ENCODE measurements around the gene ACOT7. TPM values are rescaled to one million over a fixed set of nuclear protein-coding genes. Genes with fewer than 3 reads are reported as not detected.

ACOT7 gene
- total RNA-seq, 1 experiment from 2014 or later: 76.3 TPM

DNA sequence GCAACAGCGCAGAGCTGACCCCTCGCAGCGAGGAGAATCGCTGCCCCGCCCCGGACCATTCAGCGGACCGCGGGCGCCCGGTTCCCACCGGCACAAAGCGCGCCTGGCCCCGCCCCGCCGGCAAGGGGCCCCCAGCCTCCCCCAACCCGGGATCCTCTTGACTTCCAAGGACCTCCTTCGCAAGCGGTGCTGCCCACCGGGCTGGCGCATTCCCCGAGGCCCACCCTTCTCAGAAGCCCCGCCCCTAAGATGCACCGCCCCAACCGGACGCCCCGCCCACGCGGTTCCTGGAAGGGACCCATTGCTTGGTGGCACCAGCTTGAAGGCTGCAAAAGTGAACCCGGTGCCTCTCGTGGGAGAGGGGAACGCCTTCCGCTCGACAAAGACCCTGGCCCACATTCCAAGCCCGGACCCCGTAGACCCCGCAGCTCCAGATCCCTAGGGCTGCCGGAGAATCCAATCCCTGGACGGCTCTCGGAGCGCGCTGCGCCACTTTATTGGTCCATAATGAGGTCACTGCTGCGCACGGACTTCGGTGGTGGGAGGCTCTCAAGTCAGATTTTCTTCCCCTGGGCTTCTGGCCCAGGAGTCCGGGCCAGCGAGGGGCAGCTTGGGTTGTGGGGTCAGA, 147.6 kb downstream of the ACOT7 start:
- H3K27me3 ChIP-seq (ENCODE audit: control insufficient read depth, insufficient read depth, low read length): peaks cover 67% of the 10 kb centered on the region
- H3K4me3 ChIP-seq (ENCODE audit: insufficient read depth, low read depth, low read length): peak overlapping the region; percentile 78

DNA sequence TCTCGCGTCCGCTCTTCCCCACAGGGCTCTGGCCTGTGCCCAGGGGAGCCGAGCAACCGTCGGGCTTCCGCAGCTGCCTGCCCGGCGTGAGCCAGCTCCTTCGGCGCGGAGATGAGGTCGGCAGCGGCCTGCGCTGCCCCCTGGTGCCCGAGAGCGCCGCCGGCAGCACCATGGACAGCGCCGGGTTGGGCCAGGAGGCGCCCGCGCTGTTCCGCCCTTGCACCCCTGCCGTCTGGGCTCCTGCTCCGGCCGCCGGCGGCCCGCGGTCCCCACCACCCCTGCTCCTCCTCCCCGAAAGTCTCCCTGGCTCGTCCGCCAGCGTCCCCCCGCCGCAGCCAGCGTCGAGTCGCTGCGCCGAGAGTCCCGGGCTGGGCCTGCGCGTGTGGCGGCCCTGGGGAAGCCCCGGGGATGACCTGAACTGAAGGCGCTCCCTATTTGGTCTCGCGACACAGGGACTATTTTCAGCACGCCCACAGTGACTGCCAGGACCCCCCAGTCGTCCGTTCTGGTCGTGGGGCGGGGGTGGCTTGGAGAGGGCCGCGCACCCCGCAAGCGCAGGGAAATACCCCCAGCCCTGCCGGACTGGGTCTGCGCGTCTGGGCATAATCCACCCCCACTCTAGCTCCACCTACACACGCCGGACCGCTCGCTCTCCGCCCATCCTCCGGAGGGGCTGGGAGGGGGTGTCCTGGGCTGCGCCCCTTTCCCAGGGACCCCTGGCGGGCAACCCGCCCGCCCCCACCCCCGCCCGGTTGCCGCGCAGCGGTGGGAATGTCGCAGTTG, 148.3 kb downstream of the ACOT7 start:
- Histone ChIP-seq H3K27me3 (ENCODE audit: control insufficient read depth, insufficient read depth, low read length) (peaks cover 61% of the 10 kb centered on the region), H3K4me3 (ENCODE audit: insufficient read depth, low read depth, low read length) (peak overlapping the region; percentile 78), H3K36me3 (replicated peaks; ENCODE audit: control insufficient read depth, insufficient read depth, low read length) (no peaks in the 10 kb centered on the region)
- DNase-seq: peak; percentile 94

More for the DNA sequence above, 147.6 kb downstream of the ACOT7 start:
- peak; percentile 99 for DNase-seq
- H3K36me3 ChIP-seq (replicated peaks; ENCODE audit: control insufficient read depth, insufficient read depth, low read length): no peaks in the 10 kb centered on the region

DNA sequence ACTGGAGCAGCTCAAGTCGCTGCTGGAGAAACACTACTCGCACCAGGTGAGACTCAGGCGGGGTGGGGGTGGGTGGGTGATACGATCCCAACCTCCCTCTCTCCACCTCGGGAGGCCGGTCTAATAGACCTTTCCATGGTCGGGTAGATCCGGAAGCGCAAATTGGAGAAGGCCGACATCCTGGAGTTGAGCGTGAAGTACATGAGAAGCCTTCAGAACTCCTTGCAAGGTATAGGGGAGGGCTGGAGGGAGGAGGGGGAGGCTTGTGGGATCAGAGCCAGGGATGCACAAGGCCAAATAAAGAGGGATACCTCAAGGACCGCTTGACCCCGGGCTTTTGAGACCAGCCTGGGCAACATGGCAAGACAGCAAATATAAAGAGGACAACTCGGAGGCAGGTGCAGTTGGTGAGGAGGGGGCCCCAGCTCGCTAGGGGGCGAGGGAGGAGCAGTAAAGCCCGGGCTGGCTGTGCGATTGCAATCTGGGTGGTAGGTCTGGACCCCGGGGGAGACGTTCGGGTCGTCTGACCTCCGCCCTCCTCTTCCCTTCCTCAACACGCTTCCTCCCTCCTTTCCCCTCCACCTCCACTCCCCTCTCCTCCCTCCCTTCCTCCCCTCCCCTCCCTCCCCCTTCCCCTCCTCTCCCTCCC, 149.0 kb downstream of the ACOT7 start:
- H3K36me3 ChIP-seq (replicated peaks; ENCODE audit: control insufficient read depth, insufficient read depth, low read length): no peaks in the 10 kb centered on the region
- no peak for DNase-seq
- H3K4me3 ChIP-seq (ENCODE audit: insufficient read depth, low read depth, low read length): peak overlapping the region; percentile 78
- peaks cover 55% of the 10 kb centered on the region for H3K27me3 ChIP-seq (ENCODE audit: control insufficient read depth, insufficient read depth, low read length)

DNA sequence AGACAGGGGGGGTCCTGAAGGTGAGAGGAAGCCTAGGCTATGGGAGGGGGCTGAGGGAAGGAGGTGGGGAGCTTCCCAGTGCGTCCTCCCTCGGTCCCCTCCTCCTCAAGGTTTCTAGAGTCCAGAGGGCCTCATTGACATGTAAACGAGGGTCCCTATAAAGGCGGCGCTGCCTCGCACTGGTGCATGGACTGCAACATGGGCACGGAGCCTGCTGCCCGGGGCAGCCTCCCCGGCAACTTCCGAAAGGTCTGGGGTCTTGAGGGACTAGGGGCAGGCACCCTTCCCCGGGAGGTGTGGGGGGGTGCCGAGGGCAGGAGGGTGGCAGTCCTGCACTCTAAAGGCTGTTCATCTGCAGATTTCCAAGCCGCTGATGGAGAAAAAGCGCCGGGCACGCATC, 149.6 kb downstream of the ACOT7 start, which contains the start of gene HES3:
TSS of gene HES3 (plus strand) at position 187 of the 400 bp plus-strand sequence. CDS start at position 374, 187 bp downstream.
- H3K36me3 ChIP-seq (replicated peaks; ENCODE audit: control insufficient read depth, insufficient read depth, low read length): no peaks in the 10 kb centered on the region
- peak within 1 kb of the TSS; percentile 78 for H3K4me3 ChIP-seq (ENCODE audit: insufficient read depth, low read depth, low read length)
- peaks cover 51% of the 10 kb centered on the region for H3K27me3 ChIP-seq (ENCODE audit: control insufficient read depth, insufficient read depth, low read length)
- DNase-seq: peak; percentile 86

DNA sequence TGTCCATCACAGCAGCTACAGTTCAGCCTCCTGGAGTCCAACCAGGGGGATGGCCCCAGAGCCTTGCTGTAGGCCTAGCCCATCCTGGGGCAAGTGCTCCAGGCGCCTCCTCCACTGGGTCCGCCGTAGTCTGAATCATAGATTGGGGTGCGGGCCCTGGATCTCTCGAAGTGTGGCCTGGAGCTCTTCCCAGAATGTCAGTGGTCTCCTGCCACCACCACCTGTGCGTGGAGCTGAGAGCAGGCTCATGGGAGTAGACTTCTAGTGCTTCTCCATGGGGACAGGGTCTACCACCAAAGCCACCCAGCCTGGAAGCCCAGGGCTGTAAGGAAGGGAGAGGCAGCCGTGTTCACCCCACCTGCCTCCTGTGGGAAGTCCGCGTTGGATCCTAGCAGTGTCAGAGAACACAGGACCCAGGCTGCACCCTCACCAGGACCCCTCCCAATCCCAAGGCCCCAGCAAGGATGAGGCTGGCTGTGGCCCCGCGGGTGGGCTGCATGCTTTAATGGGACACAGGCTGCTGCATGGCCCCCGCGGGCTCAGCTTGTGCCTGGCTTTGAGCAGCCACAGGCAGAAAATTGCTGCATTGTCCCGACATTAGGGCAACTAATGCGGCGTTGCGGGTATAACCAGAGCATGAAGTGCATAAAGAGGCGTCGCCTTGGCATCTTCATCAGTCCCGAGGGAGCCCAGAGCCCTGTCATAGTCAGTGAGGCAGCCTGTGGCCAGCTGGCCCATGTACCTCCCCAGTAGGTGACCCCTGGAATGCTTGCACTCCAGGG, 150.3 kb downstream of the ACOT7 start:
- Histone ChIP-seq H3K27me3 (ENCODE audit: control insufficient read depth, insufficient read depth, low read length) (peaks cover 44% of the 10 kb centered on the region), H3K4me3 (ENCODE audit: insufficient read depth, low read depth, low read length) (peak overlapping the region; percentile 38), H3K36me3 (replicated peaks; ENCODE audit: control insufficient read depth, insufficient read depth, low read length) (no peaks in the 10 kb centered on the region)
- no peak for DNase-seq

DNA sequence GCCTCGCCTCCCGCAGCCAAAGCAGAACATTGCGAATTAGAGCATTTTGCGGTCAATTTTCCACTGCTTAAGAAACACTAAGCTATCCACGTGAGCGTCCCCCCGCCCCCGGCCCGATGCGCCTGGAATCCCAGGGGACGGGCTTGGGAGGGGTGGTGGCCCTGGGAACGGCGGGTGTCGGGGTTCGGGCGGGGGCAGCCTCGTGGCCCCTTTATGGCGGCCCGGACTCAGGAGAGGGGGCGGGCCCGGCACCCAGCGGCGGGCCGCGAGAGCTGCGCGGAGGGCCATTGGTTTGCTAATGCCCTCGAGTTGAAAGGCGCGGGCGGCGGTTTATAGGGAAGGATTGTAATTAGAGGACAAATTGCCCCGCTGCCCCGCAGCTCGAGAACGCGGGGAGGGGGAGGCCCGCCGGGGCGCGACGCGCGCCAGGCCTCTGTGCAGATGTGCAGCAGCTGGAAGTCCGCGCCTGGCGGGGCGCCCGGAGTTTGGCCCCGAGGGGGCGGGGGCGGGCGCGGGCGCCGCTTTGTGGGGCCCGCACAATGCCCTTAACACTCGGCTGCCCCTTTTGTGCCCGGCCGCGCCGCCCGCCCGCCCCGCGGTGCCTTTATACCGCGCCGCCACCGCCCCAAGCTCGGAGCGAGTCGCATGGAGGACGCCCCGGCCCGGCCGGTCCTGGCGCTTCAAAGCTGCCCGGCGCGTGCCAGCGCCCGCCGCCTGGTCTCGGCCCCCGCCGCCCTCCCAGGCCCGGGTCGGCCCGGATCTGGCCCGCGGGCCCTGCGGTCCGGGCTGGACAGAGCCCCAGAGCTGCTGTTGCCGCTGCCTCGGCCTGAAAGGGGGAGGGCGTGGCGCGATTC, 151.5 kb downstream of the ACOT7 start:
- peak overlapping the region; percentile 38 for H3K4me3 ChIP-seq (ENCODE audit: insufficient read depth, low read depth, low read length)

DNA sequence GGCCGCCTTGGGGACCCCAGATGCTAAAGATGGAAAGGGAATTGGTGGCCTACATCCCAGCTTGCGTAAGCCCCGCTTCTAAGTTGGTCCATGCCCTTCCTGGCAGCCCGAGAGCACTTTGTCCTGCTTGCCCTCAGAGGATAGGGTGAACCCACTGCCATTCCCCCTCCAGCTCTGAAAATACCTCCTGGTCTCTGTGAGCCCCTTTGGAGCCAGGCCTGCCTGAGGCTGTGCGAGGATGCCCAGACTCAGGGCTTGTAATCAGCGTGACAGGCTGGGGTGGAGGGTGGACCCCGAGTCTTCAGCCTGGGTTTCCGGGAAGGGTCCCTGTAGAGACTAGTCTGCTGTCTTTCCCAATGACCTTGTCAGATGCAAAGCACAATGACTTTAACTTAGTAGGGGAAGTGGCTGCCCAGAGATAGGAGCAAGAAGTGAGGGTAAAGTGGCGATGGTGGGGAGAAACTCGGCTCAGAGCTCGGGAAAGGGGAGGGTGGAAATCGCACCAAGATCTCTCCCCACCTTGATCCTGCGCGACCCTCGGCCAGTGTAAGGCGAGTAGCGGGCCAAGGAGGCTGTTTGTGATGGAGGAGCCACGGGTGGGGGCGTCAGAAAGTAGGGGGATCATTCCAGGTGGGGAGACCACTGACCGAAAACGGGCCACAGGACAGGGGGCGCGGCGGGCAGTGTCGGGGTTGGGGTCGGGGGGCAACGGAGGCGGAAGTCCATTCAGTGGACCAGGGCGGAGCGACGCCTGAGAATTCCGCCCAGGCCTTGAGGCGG, 152.3 kb downstream of the ACOT7 start:
- Histone ChIP-seq H3K4me3 (ENCODE audit: insufficient read depth, low read depth, low read length) (no peak overlapping the region), H3K36me3 (replicated peaks; ENCODE audit: control insufficient read depth, insufficient read depth, low read length) (no peaks in the 10 kb centered on the region), H3K27me3 (ENCODE audit: control insufficient read depth, insufficient read depth, low read length) (peaks cover 34% of the 10 kb centered on the region)
- DNase-seq: no peak

More for the DNA sequence above, 151.5 kb downstream of the ACOT7 start:
- Histone ChIP-seq H3K27me3 (ENCODE audit: control insufficient read depth, insufficient read depth, low read length) (peaks cover 38% of the 10 kb centered on the region), H3K36me3 (replicated peaks; ENCODE audit: control insufficient read depth, insufficient read depth, low read length) (no peaks in the 10 kb centered on the region)
- DNase-seq: peak; percentile 94

DNA sequence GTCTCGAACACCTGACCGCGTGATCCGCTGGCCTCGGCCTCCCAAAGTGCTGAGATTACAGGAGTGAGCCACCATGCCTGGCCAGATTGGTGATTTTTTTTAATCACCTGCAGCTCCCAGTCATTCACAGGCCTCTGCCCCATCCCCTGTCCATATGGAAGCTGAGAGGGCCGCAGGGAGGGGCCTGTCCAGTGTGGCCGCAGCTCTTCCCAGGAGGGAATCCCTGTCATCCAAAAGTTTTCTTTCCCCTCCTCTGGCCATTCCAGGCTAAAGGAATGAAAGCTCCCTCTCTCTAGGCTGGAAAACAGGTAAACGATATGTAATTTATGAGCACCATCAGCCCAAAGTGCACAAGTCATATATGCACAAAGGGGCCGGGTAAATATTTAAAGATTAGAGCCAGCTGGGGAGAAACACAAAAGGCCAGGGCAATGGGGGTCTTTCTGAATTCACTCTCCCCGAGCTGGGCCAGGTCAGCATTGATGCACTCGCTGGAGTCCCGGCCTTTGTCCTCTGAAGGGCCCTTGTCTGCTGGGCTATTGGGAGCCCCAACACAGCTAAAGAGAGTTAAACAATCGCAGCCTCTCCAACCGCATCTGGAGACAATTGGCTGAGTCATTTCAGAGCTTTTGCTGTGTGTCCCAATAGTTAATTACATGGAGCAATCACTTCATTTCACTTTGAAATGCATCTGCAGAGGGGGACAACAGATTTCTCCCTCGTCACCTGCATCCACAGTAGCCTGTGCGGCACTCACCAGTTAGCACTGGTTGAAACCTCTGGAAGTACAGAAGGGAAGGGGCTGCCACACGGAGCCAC, 153.4 kb downstream of the ACOT7 start:
- DNase-seq: no peak
- H3K27me3 ChIP-seq (ENCODE audit: control insufficient read depth, insufficient read depth, low read length): peaks cover 31% of the 10 kb centered on the region
- H3K4me3 ChIP-seq (ENCODE audit: insufficient read depth, low read depth, low read length): no peak overlapping the region

DNA sequence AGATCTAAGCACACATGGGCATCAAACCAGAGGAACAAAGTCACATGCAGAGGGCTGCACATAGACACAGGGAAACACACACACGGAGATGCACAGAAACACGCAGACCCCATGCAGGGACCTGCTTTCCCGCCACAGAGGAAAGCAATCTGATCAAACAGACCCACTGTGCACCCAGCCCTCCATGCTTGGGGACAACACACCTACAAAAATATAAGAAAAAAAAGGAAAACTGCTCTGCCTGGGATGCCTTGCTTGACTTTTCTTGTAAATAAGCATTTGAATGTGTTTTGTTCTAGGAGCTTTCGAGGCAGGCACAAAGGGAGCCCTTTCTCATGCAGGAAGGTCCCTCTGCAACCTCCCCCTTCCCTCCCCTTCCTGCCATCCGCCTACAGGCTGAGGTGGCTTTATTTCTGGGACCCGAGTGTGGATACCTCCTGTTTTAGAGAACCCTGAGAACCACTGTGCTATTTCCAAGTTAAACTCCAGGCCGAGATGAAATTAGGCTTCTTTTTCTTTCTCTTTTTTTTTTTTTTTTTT, 154.3 kb downstream of the ACOT7 start:
- peaks cover 26% of the 10 kb centered on the region for H3K27me3 ChIP-seq (ENCODE audit: control insufficient read depth, insufficient read depth, low read length)
- no peaks in the 10 kb centered on the region for H3K36me3 ChIP-seq (replicated peaks; ENCODE audit: control insufficient read depth, insufficient read depth, low read length)
- H3K4me3 ChIP-seq (ENCODE audit: insufficient read depth, low read depth, low read length): peak overlapping the region; percentile 13; the same call in 1 of the 2 replicates
- DNase-seq: peak; percentile 86

More for the DNA sequence above, 153.4 kb downstream of the ACOT7 start:
- no peaks in the 10 kb centered on the region for H3K36me3 ChIP-seq (replicated peaks; ENCODE audit: control insufficient read depth, insufficient read depth, low read length)

DNA sequence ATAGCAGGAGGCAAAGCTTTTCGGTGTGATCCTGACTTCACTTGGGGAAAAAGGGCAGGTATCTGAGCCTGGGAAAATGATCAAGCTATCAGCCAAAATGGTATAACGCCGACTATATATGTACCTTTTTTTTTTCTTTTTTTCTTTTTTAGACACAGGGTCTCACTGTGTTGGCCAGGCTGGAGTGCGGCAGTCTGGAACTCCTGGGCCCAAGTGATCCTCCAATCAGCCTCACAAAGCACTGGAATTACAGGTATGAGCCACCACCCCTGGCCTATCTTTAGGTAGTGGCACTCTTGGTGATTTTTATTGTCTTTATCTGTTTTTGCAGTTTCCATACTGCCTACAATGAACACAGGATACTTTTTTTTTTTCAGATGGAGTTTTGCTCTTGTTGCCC, 156.5 kb downstream of the ACOT7 start:
- peaks cover 8% of the 10 kb centered on the region for H3K36me3 ChIP-seq (replicated peaks; ENCODE audit: control insufficient read depth, insufficient read depth, low read length)
- H3K4me3 ChIP-seq (ENCODE audit: insufficient read depth, low read depth, low read length): peak overlapping the region; percentile 31; the same call in 1 of the 2 replicates
- no peak for DNase-seq
- peaks cover 6% of the 10 kb centered on the region for H3K27me3 ChIP-seq (ENCODE audit: control insufficient read depth, insufficient read depth, low read length)

DNA sequence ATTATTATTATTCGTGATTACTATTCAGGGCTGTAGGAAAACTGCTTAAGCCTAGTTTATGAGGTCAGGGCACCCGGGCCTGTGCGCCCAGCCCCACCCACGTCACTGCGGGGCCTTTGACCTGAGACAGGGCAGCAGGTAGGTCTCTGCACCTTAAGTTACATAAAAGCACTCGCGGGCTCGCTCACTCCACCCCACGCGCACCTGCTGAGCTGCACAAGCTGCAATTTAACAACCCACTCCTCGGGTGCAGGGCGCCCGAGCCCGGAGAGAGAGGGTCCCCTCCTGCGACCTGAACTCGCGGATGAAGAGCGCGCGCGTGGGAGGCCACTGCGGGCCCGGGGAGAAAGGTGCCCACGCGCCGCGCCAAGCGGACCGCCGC, 158.3 kb downstream of the ACOT7 start:
- no peak for DNase-seq
- Histone ChIP-seq H3K4me3 (ENCODE audit: insufficient read depth, low read depth, low read length) (peak overlapping the region; percentile 87), H3K36me3 (replicated peaks; ENCODE audit: control insufficient read depth, insufficient read depth, low read length) (peaks cover 15% of the 10 kb centered on the region), H3K27me3 (ENCODE audit: control insufficient read depth, insufficient read depth, low read length) (no peaks in the 10 kb centered on the region)

Measured in H7 (cell line).